ENCODE results near the gene CNTN5. TPM values are rescaled to one million over a fixed set of nuclear protein-coding genes. Genes with fewer than 3 reads are reported as not detected.

CNTN5 gene
- total RNA-seq, 2 donors from 2014 or later, result 1.4 to 3.3 TPM

- Mint-ChIP-seq H3K4me1 (no peaks in the 10 kb centered on the region), H3K27me3 (ENCODE audit: insufficient read depth) (no peaks in the 10 kb centered on the region), H3K9me3 (no peaks in the 10 kb centered on the region), H3K4me3 (no peak overlapping the region), H3K36me3 (ENCODE audit: low read depth) (no peaks in the 10 kb centered on the region), H3K27ac (no peak overlapping the region)
- Histone ChIP-seq H3K4me3 (ENCODE audit: low read length) (no peak overlapping the region), H3K4me1 (ENCODE audit: control insufficient read depth, insufficient read depth, low read length) (no peaks in the 10 kb centered on the region), H3K27ac (ENCODE audit: low read depth, low read length) (no peak overlapping the region), H3K9me3 (ENCODE audit: control insufficient read depth, low read length) (no peaks in the 10 kb centered on the region), H3K36me3 (ENCODE audit: control insufficient read depth, insufficient read depth, low read length) (no peaks in the 10 kb centered on the region), H3K9ac (ENCODE audit: extremely low read depth, low read length, poor library complexity, severe bottlenecking) (no peak overlapping the region), H3K27me3 (ENCODE audit: control insufficient read depth, insufficient read depth, low read length, poor library complexity, severe bottlenecking) (no peaks in the 10 kb centered on the region)
- no peak for TF ChIP-seq CTCF (conservative IDR thresholded peaks at IDR 0.05)
- DNase-seq, result no peak
- 85 to 88% methylated on average over 2 of the region's 2 CpGs for WGBS, 2 experiments (ENCODE audit: insufficient coverage in 1 of 2, insufficient read length in 1 of 2)
Observed at GRCh38 chr11:99513368-99513767, 492.6 kb downstream of the CNTN5 start.

GRCh38 chr11:99519095-99519494, 498.3 kb downstream of the CNTN5 start:
- peaks cover 11% of the 10 kb centered on the region for H3K4me1 ChIP-seq (ENCODE audit: control insufficient read depth, insufficient read depth, low read length)
- H3K4me3 Mint-ChIP-seq, result no peak overlapping the region
- H3K27me3 Mint-ChIP-seq (ENCODE audit: insufficient read depth), result no peaks in the 10 kb centered on the region
- H3K9me3 Mint-ChIP-seq, result no peaks in the 10 kb centered on the region
- no peak for TF ChIP-seq CTCF (conservative IDR thresholded peaks at IDR 0.05)
- H3K27ac Mint-ChIP-seq, result no peak overlapping the region
- no peaks in the 10 kb centered on the region for H3K36me3 Mint-ChIP-seq (ENCODE audit: low read depth)
- H3K9ac ChIP-seq (ENCODE audit: extremely low read depth, low read length, poor library complexity, severe bottlenecking), result no peak overlapping the region
- peaks cover 5% of the 10 kb centered on the region for H3K4me1 Mint-ChIP-seq
- DNase-seq, result no peak
- no peaks in the 10 kb centered on the region for H3K9me3 ChIP-seq (ENCODE audit: control insufficient read depth, low read length)
- no peak overlapping the region for H3K4me3 ChIP-seq (ENCODE audit: low read length)
- no peak overlapping the region for H3K27ac ChIP-seq (ENCODE audit: low read depth, low read length)
- H3K27me3 ChIP-seq (ENCODE audit: control insufficient read depth, insufficient read depth, low read length, poor library complexity, severe bottlenecking), result no peaks in the 10 kb centered on the region
- no peaks in the 10 kb centered on the region for H3K36me3 ChIP-seq (ENCODE audit: control insufficient read depth, insufficient read depth, low read length)
- 76 to 86% methylated on average over 2 of the region's 2 CpGs for WGBS, 2 experiments (ENCODE audit: insufficient coverage in 1 of 2, insufficient read length in 1 of 2)

- 95 to 96% methylated on average over 3 to 4 of the region's 5 CpGs for WGBS, 2 experiments (ENCODE audit: insufficient coverage in 1 of 2, insufficient read length in 1 of 2)
- Histone ChIP-seq H3K27me3 (ENCODE audit: control insufficient read depth, insufficient read depth, low read length, poor library complexity, severe bottlenecking) (no peaks in the 10 kb centered on the region), H3K9me3 (ENCODE audit: control insufficient read depth, low read length) (no peaks in the 10 kb centered on the region), H3K4me3 (ENCODE audit: low read length) (no peak overlapping the region), H3K36me3 (ENCODE audit: control insufficient read depth, insufficient read depth, low read length) (no peaks in the 10 kb centered on the region), H3K4me1 (ENCODE audit: control insufficient read depth, insufficient read depth, low read length) (peaks cover 17% of the 10 kb centered on the region), H3K27ac (ENCODE audit: low read depth, low read length) (no peak overlapping the region), H3K9ac (ENCODE audit: extremely low read depth, low read length, poor library complexity, severe bottlenecking) (no peak overlapping the region)
- H3K9me3 Mint-ChIP-seq, result no peaks in the 10 kb centered on the region
- H3K4me3 Mint-ChIP-seq, result no peak overlapping the region
- TF ChIP-seq CTCF (conservative IDR thresholded peaks at IDR 0.05), result no peak
- H3K27me3 Mint-ChIP-seq (ENCODE audit: insufficient read depth), result no peaks in the 10 kb centered on the region
- no peak overlapping the region for H3K27ac Mint-ChIP-seq
- no peaks in the 10 kb centered on the region for H3K36me3 Mint-ChIP-seq (ENCODE audit: low read depth)
- no peak for DNase-seq
- H3K4me1 Mint-ChIP-seq, result peaks cover 17% of the 10 kb centered on the region
Observed at GRCh38 chr11:99522467-99523173, 501.9 kb downstream of the CNTN5 start.
